Measurements from ENCODE around the gene CALHM1. TPM values are rescaled to one million over a fixed set of nuclear protein-coding genes. Genes with fewer than 3 reads are reported as not detected.
A peak's percentile ranks its signal among the peaks of the same experiment; 100 is the strongest.

The CALHM1 gene
- total RNA-seq, 3 donors from 2014 or later, result not detected

- H3K36me3 ChIP-seq (ENCODE audit: low read depth), result peaks cover 7% of the 10 kb centered on the region
- DNase-seq (no peak), ATAC-seq (no peak)
- H3K4me1 ChIP-seq (ENCODE audit: low read depth), result no peaks in the 10 kb centered on the region
- intact Hi-C loops (cut with DNase I, micrococcal nuclease), result no loop called here
- no peak overlapping the region for H3K4me3 ChIP-seq
- no peak for TF ChIP-seq CTCF (IDR thresholded peaks at IDR 0.05)
- H3K9me3 ChIP-seq, result no peaks in the 10 kb centered on the region
Measured at GRCh38 chr10:103439776-103440175, 18.9 kb downstream of the CALHM1 start.

DNA sequence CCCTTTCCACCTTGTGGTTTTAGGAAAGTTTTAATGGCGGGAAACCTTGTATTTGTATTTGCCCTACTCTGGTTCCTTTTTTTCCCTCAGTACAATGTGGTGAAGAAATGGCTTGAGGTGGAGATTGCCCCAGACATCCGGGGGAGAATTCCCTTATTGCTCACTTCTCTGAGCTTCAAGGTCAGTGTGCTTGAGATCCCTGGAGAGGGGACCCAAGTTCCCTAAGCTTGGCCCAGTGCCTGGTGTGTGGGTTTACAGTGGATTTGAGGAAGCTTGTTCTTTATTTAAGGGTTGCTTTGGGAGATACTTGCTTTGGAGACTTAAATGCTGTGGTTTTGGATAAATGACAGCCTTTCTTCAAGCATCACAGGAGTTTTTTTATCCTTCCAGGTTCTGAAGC, 24.8 kb downstream of the CALHM1 start:
- intact Hi-C loops (cut with DNase I, micrococcal nuclease), result no loop called here
- DNase-seq, result peak in 1 of 3 donors; percentile 17
- H3K9me3 ChIP-seq, result no peaks in the 10 kb centered on the region
- H3K36me3 ChIP-seq (ENCODE audit: low read depth), result peaks cover 4% of the 10 kb centered on the region
- ATAC-seq, result no peak
- H3K4me1 ChIP-seq (ENCODE audit: low read depth), result no peaks in the 10 kb centered on the region
- no peak for TF ChIP-seq CTCF (IDR thresholded peaks at IDR 0.05)
- H3K4me3 ChIP-seq, result no peak overlapping the region

GRCh38 chr10:103431902-103432301, 26.8 kb downstream of the CALHM1 start:
- Histone ChIP-seq H3K9me3 (no peaks in the 10 kb centered on the region), H3K4me3 (no peak overlapping the region), H3K36me3 (ENCODE audit: low read depth) (peaks cover 4% of the 10 kb centered on the region), H3K4me1 (ENCODE audit: low read depth) (no peaks in the 10 kb centered on the region)
- DNase-seq, result no peak
- TF ChIP-seq CTCF (IDR thresholded peaks at IDR 0.05), result no peak
- intact Hi-C loops (cut with DNase I, micrococcal nuclease), result no loop called here
- ATAC-seq, result no peak

- intact Hi-C loops (cut with DNase I, micrococcal nuclease), result no loop called here
- peaks cover 2% of the 10 kb centered on the region for H3K36me3 ChIP-seq (ENCODE audit: low read depth)
- DNase-seq (no peak), ATAC-seq (no peak)
- no peaks in the 10 kb centered on the region for H3K4me1 ChIP-seq (ENCODE audit: low read depth)
- no peak for TF ChIP-seq CTCF (IDR thresholded peaks at IDR 0.05)
- H3K9me3 ChIP-seq, result no peaks in the 10 kb centered on the region
- H3K4me3 ChIP-seq, result no peak overlapping the region
Measured at GRCh38 chr10:103429647-103430046, 29.1 kb downstream of the CALHM1 start.

DNA sequence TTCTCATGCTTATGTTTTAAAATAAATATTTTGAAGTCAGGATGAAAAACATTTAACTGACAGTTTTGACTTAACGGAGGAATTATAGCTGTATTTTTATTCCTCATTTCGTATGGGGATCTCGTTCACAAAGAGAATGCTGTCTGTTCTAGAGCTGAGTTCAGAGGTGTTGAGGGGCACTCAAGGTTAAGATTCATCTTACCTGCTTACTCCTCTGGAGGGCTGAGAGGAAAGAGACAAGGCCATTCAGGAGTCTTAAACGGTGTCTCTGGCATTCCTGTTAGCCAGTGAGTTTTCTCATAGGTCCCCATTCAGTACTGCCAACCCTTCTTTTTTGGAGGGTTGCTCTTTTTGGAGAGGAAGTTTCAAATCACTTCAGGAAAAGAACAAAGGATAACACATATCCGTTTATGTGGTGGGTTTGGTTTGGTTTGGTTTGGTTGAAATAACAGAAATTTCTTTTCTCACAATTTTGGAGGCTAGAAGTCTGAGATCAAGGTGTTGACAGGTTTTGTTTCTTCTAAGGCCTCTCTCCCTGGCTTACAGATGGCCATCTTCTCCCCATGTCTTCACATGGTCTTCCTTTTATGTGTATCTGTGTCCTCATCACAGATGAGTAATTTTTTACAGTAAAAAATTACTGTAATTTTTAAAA, 29.6 kb downstream of the CALHM1 start:
- DNase-seq (no peak), ATAC-seq (no peak)
- no peak for TF ChIP-seq CTCF (IDR thresholded peaks at IDR 0.05)
- no peaks in the 10 kb centered on the region for H3K9me3 ChIP-seq
- H3K36me3 ChIP-seq (ENCODE audit: low read depth), result peaks cover 4% of the 10 kb centered on the region
- no peak overlapping the region for H3K4me3 ChIP-seq
- no peaks in the 10 kb centered on the region for H3K4me1 ChIP-seq (ENCODE audit: low read depth)
- intact Hi-C loops (cut with DNase I, micrococcal nuclease), result no loop called here

DNA sequence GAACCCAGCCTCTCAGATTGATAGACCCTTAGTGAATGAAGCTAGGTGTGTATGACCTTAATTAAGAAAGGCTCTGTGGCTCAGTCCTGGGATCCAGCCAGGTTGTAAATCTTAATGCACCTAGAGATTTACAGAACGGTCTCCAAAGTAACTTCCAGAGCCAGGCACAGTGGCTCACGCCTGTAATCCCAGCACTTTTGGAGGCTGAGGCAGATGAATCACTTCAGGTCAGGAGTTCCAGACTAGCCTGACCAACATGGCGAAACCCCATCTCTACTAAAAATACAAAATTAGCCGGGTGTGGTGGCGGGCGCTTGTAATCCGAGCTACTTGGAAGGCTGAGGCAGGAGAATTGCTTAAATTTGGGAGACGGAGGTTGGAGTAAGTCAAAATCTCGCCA, 30.8 kb downstream of the CALHM1 start:
- peaks cover 12% of the 10 kb centered on the region for H3K36me3 ChIP-seq (ENCODE audit: low read depth)
- no peak for TF ChIP-seq CTCF (IDR thresholded peaks at IDR 0.05)
- no peaks in the 10 kb centered on the region for H3K9me3 ChIP-seq
- ATAC-seq, result no peak
- no peak for DNase-seq
- intact Hi-C loops (cut with DNase I, micrococcal nuclease), result no loop called here
- no peak overlapping the region for H3K4me3 ChIP-seq
- H3K4me1 ChIP-seq (ENCODE audit: low read depth), result no peaks in the 10 kb centered on the region

Measured in mucosa of descending colon (tissue), 3 donors.